GM12801 (cell line): ENCODE results near the gene GSDME.

Experiments
- CTCF ChIP-seq: IDR thresholded peaks from one replicate; pipeline ENCODE4 v1.5.1; 2011; ENCODE audit warnings: control low read depth; ENCODE audit not compliant: insufficient read length; ENCODE audit errors: extremely low read depth

The GSDME gene

GRCh38 chr7:24724451-24725190, 32.6 kb downstream of the GSDME start:
- TF ChIP-seq CTCF = no peak

GRCh38 chr7:24723178-24723530, 34.1 kb downstream of the GSDME start:
- no peak for TF ChIP-seq CTCF

DNA sequence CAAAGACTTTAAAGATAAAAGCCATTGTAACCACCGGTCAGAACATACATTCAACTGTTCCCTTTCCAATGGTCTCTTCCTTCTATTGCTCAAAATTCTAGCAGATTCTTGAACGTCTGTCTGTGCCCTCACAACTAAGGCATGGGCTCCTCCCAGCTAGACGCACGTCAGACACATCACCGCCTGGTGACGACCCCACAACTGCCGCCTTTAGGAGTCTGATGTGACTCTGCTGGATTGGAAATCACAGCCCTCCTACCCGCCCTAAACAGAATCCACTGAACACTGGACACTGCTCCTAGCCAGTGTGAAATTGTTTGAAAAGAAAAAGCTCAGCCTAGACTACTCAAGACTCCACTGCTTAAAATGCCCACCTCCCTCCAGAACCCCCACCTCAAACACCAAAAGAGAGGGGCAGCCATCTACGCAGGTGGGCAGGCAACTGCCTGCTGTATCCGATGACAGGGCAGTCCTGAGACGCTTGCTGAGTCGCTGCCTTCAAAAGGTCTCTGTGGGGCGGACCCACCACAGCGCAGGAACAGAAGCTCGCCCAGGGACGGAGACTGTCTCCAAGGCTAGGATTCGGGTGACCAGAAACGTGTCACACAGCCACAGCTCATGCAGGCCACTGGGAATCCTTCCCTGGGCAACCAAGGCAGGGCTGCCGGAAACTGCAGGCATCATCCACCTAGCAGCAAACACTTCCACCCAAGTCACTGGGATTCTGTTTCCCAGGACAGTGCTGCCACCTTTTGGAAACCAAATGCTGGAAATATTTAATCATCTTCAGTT, 34.7 kb downstream of the GSDME start:
- TF ChIP-seq CTCF = no peak

GRCh38 chr7:24721481-24722001, 35.7 kb downstream of the GSDME start:
- TF ChIP-seq CTCF = no peak

DNA sequence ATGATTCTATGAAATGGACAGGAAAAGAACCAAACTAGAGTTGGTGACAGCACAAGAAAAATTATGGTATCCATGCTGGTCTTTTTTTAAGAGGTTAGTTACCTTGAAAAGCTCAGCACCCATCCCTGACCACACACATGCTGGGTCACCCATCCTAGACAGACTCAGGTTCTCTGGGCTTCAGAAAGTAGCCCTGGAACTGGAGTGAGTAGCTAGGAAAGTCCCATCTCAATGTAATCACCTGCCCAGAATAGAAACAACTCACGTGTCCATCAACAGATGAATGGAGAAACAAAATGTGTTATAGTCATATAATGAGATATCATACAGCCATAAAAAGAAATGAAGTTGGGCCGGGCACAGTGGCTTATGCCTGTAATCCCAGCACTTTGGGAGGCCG, 37.0 kb downstream of the GSDME start:
- no peak for TF ChIP-seq CTCF

GRCh38 chr7:24718977-24719491, 38.2 kb downstream of the GSDME start:
- no peak for TF ChIP-seq CTCF

DNA sequence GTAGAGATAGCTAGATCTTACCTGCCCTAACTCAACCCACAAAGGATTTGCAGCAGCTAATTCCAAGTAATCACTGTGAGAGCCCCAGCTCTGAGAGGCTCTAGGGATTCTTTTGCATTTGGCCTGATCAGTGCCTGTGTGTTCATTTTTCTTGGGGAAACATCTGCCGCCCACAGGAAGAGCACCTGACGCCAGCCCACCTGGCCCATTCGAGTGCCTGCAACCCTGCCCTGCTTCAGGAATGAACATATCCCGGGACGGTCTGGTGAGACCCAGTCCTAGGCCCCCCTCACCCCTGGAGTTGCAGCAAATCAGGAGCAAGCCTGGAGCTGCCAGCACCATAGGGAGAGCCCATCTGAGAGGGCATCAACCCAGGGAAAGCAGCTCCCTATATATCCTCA, 38.8 kb downstream of the GSDME start:
- TF ChIP-seq CTCF = no peak
